ENCODE measurements around the gene INTU.

GRCh38 chr4:127709456-127709855 is 76.7 kb downstream of the INTU start:
- no peak for TF ChIP-seq POLR2AphosphoS5 (IDR thresholded peaks at IDR 0.05; ENCODE audit: low read depth, low read length)
- TF ChIP-seq, protein P1, sequence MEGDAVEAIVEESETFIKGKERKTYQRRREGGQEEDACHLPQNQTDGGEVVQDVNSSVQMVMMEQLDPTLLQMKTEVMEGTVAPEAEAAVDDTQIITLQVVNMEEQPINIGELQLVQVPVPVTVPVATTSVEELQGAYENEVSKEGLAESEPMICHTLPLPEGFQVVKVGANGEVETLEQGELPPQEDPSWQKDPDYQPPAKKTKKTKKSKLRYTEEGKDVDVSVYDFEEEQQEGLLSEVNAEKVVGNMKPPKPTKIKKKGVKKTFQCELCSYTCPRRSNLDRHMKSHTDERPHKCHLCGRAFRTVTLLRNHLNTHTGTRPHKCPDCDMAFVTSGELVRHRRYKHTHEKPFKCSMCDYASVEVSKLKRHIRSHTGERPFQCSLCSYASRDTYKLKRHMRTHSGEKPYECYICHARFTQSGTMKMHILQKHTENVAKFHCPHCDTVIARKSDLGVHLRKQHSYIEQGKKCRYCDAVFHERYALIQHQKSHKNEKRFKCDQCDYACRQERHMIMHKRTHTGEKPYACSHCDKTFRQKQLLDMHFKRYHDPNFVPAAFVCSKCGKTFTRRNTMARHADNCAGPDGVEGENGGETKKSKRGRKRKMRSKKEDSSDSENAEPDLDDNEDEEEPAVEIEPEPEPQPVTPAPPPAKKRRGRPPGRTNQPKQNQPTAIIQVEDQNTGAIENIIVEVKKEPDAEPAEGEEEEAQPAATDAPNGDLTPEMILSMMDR (IDR thresholded peaks at IDR 0.05), result no peak

Measured in Panc1 (cell line).